K562 (cell line): Measurements from ENCODE around the gene TRMT44. TPM values are rescaled to one million over a fixed set of nuclear protein-coding genes. Genes with fewer than 3 reads are reported as not detected.
A peak's percentile ranks its signal among the peaks of the same experiment; 100 is the strongest.

Source experiments
- ATF6 ChIP-seq: sonication (generic); formaldehyde crosslinking; IDR thresholded peaks from 2 replicates; pipeline ENCODE4 v1.4.0; 2020; ENCODE audit warnings: mild to moderate bottlenecking, missing genetic modification reagents
- BRCA1 ChIP-seq, 2 experiments: fragments of 450-650 bp in 1 of 2; sonication (generic) in 1 of 2; formaldehyde crosslinking in 1 of 2; IDR thresholded peaks; 2 replicates each; pipeline versions ENCODE4 v1.5.0 to v1.6.1; 2017 to 2020; ENCODE audit warnings: mild to moderate bottlenecking in 1 of 2, missing genetic modification reagents in 1 of 2
- CCNT2 ChIP-seq: IDR thresholded peaks from 2 replicates; pipeline ENCODE4 v1.6.1; 2011; ENCODE audit warnings: borderline replicate concordance, low read depth, mild to moderate bottlenecking, moderate library complexity, mixed read lengths, low read length; ENCODE audit not compliant: insufficient read length; ENCODE audit errors: extremely low read depth
- CREB3 ChIP-seq: fragments of 450-650 bp; conservative IDR thresholded peaks from 2 replicates; pipeline ENCODE4 v1.6.1; 2016; ENCODE audit warnings: missing genetic modification characterization, low read depth, mild to moderate bottlenecking, missing compliant biosample characterization, moderate library complexity
- DPF2 ChIP-seq: fragments of 450-650 bp; IDR thresholded peaks from 2 replicates; pipeline ENCODE4 v1.6.1; 2016
- KDM1A ChIP-seq, 2 experiments: fragments of 450-650 bp; IDR thresholded peaks; 2 replicates each; pipeline ENCODE4 v1.6.1; 2016; ENCODE audit warnings: mild to moderate bottlenecking in 2 of 2
- PHF8 ChIP-seq: fragments of 200-600 bp; sonication (generic); IDR thresholded peaks from 2 replicates; pipeline ENCODE4 v1.6.1; 2012; ENCODE audit warnings: mixed run types, mild to moderate bottlenecking, inconsistent platforms, low read length, moderate library complexity, borderline replicate concordance
- RBM34 ChIP-seq: fragments of 200-400 bp; formaldehyde crosslinking; IDR thresholded peaks from 2 replicates; pipeline ENCODE4 v1.6.1; 2018; ENCODE audit warnings: low read length, borderline replicate concordance; ENCODE audit not compliant: insufficient read depth
- RREB1 ChIP-seq: fragments of 250-450 bp; sonication (Bioruptor Pico); IDR thresholded peaks from 2 replicates; pipeline ENCODE4 v1.4.0; 2020
- SIN3A ChIP-seq, 2 experiments: fragments of 150-350 bp in 1 of 2; IDR thresholded peaks; 2 replicates each; pipeline ENCODE4 v1.6.1; 2011 to 2016; ENCODE audit warnings: borderline replicate concordance in 2 of 2, low read depth in 2 of 2, low read length in 2 of 2, mild to moderate bottlenecking in 2 of 2, moderate library complexity in 2 of 2; ENCODE audit not compliant: control insufficient read depth in 1 of 2
- TRIM24 ChIP-seq, 2 experiments: fragments of 450-650 bp; IDR thresholded peaks; 2 replicates each; pipeline ENCODE4 v1.6.1; 2016
- ZBTB8A ChIP-seq: fragments of 450-650 bp; IDR thresholded peaks from 2 replicates; pipeline ENCODE4 v1.6.1; 2018; ENCODE audit warnings: mild to moderate bottlenecking, moderate library complexity; ENCODE audit not compliant: partially characterized antibody
- ZNF143 ChIP-seq: sonication (generic); formaldehyde crosslinking; IDR thresholded peaks from 2 replicates; pipeline ENCODE4 v1.9.0; 2022; ENCODE audit warnings: mild to moderate bottlenecking, missing genetic modification reagents
- polyA plus RNA-seq, 8 experiments: library from polyadenylated mRNA; depleted of rRNA in 4 of 8; stranded (reverse) in 5 of 8; unstranded in 3 of 8; fragments of >200 nt; fragmentation: Nextera tagmentation in 2 of 8; fragmentation: Illumina TruSeq in 1 of 8; extraction: Ambion mirVana in 2 of 8; extraction: Trizol in 1 of 8; gene quantifications; 2 replicates each; pipeline versions ENCODE4 v1.2.1 to v1.2.3, GENCODE V29; 2011 to 2014; ENCODE audit warnings: inconsistent platforms in 1 of 8, missing spikeins in 1 of 8
- total RNA-seq, 7 experiments: library from RNA; depleted of rRNA in 6 of 7; stranded (reverse); fragments of >200 nt in 6 of 7; fragmentation: Illumina TruSeq in 2 of 7; extraction: Trizol in 2 of 7; gene quantifications; 2 replicates each; pipeline versions ENCODE4 v1.2.1 to v1.2.3, GENCODE V29; 2011 to 2021; ENCODE audit warnings: low replicate concordance in 1 of 7

TRMT44 gene
- total and polyA plus RNA-seq, 9 of the 15 experiments (the other 6 are each of a cell fraction or from before 2014, with no cell fraction given): 1.2 to 18.6 (median 10.0) TPM

GRCh38 chr4:8428288-8429097 is 12.1 kb upstream of the TRMT44 start (continued):
- TF ChIP-seq CREB3 (tag): no peak
- TF ChIP-seq SIN3A (IDR thresholded peaks at IDR 0.05; ENCODE audit: borderline replicate concordance in 2 of 2, control insufficient read depth in 1 of 2, low read depth in 2 of 2, low read length in 2 of 2): peak; percentile 99
- TF ChIP-seq PHF8: peak; percentile 69; the same call in 1 of the 2 replicates
- no peak for TF ChIP-seq ZNF143 (CRISPR knock-in tag)
- TF ChIP-seq ATF6 (CRISPR knock-in tag): no peak
- TF ChIP-seq CCNT2: peak; percentile 92
- no peak for TF ChIP-seq RREB1 (CRISPR knock-in tag)
- no peak for TF ChIP-seq ZBTB8A
- TF ChIP-seq DPF2: no peak
- TF ChIP-seq BRCA1 (IDR thresholded peaks at IDR 0.05): no peak
- no peak for TF ChIP-seq BRCA1 (CRISPR knock-in tag; IDR thresholded peaks at IDR 0.05)
- no peak for TF ChIP-seq RBM34
- no peak for TF ChIP-seq TRIM24 (IDR thresholded peaks at IDR 0.05)
- no peak for TF ChIP-seq KDM1A (IDR thresholded peaks at IDR 0.05)
